SKM-1 (cell line): ENCODE data around the gene DRC3.

Experiments
- DNase-seq: peaks from one replicate; lab custom pipeline; 2025; ENCODE audit not compliant: unreplicated experiment; lab: John Stamatoyannopoulos, UW

Gene DRC3

GRCh38 chr17:18041776-18042175, 69.1 kb downstream of the DRC3 start:
- no peak for DNase-seq

- DNase-seq, result no peak
Measured at GRCh38 chr17:18042983-18043382, 70.3 kb downstream of the DRC3 start.

- no peak for DNase-seq
Measured at GRCh38 chr17:18043491-18043890, 70.8 kb downstream of the DRC3 start.

- DNase-seq, result no peak
Measured at GRCh38 chr17:18044609-18045008, 71.9 kb downstream of the DRC3 start.

GRCh38 chr17:18045691-18046350, 73.2 kb downstream of the DRC3 start:
- DNase-seq, result no peak

GRCh38 chr17:18055597-18055996, 82.9 kb downstream of the DRC3 start:
- no peak for DNase-seq

DNA sequence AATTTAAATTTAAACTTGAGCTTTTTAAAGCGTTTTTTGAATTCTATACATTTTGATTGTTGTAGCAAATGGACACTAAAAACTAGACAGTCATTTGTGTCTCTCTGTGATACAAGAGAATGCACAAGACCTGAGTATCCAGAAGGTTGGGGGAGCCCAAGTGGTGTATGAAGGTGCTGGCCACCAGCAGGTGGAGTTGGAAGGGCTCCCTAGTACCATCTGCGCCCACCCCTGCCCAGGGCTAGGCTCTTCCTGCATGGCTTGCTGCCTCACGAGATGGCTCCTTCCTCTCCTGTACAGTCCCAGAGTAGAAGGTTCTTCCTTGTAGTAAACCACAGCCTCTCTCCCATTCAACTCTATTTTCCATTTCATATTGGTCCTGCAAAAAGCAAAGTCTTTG, 83.6 kb downstream of the DRC3 start:
- no peak for DNase-seq

GRCh38 chr17:18059283-18059682, 86.6 kb downstream of the DRC3 start:
- no peak for DNase-seq

DNA sequence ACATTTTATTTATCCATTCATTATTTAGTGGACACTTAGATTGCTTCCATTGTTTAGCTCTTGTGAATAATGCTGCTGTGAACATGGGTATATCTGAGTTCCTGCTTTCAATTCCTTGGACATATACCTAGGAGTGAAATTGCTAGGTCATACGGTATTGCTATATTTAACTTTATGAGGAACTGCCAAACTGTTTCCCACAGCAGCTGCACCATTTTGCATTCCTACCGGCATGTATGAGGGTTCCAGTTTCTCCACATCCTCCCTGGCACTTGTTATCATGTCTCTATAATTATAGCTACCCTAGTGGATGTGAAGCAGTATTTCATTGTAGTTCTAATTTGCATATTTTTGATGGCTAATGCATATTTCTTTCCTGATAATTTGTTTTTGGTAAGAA, 91.4 kb downstream of the DRC3 start:
- DNase-seq, result no peak

GRCh38 chr17:18065546-18065945, 92.9 kb downstream of the DRC3 start:
- no peak for DNase-seq
